Inflammatory macrophage treated with lipopolysaccharide for 1 hour (primary cell): ENCODE measurements around the gene CLEC4M.

Experiments
- DNase-seq, 2 donors: peaks; one replicate each; pipeline ENCODE4 v3.0.0-alpha.2; 2020 to 2022

The CLEC4M gene, protein sequence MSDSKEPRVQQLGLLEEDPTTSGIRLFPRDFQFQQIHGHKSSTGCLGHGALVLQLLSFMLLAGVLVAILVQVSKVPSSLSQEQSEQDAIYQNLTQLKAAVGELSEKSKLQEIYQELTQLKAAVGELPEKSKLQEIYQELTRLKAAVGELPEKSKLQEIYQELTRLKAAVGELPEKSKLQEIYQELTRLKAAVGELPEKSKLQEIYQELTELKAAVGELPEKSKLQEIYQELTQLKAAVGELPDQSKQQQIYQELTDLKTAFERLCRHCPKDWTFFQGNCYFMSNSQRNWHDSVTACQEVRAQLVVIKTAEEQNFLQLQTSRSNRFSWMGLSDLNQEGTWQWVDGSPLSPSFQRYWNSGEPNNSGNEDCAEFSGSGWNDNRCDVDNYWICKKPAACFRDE

DNA sequence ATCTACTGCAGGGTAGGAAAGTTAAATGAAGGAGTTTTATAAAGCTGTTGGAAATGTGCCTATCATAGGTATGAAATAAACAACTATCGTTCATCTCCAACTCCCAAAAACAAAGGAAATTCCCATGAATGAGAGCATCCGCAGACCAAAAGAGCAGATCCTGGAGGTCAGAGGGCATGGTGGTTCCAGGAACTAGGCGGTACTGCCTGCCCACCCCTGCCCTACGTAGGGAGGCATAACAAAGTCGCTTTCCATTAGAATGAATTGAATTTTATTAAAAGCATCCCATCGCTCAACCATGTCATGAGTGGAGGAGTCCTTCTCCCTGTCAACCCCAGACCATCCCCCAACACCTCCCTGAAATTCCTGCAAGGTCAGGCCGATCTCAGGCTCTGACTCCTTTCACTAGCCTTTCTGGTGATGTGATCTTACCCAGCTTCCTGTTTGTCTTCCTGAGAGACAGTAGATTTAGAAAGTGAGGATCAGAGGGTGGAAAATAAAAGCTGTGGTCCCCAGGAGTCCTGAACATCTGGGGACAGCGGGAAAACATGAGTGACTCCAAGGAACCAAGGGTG, at the start of gene CLEC4M:
Gene CLEC4M, plus strand, starts transcription at position 525 of the 575 bp plus-strand sequence. Its CDS starts 24 bp downstream, at position 549.
- no peak for DNase-seq

DNA sequence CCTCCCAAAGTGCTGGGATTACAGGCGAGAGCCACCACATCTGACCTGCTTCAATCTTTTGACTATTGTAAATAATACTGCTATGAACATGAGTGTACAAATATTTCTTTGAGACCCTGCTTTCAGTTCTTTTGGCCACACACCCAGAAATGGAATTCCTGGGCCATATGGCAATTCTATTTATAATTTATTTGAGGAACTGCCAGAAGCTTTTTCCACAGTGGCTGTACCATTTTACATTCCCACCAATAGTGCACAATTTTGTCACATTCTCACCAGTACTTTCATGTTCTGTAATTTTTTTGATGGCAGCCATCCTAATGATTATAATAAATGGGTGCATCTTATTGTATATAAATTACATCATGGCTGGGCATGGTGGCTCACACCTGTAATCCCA, 47.4 kb upstream of the CLEC4M start:
- DNase-seq = no peak

DNA sequence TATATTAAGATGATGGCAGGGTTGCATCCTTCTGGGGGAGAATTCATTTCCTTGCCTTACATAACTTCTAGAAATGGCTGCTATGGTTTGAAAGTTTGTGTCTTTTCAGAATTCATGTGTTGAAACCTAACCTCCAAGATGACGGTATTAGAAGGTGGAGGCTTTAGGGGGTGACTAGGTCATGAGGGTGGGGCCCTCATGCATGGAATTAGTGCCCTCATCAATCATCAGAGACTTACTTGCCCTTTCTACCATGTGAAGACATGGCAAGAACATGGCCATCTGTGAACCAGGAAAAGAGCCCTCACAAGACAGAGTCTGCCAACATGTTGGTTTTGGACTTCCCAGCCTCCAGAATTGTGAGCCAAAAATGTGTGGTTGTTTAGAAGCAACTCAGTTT, 46.3 kb upstream of the CLEC4M start:
- DNase-seq = no peak

DNA sequence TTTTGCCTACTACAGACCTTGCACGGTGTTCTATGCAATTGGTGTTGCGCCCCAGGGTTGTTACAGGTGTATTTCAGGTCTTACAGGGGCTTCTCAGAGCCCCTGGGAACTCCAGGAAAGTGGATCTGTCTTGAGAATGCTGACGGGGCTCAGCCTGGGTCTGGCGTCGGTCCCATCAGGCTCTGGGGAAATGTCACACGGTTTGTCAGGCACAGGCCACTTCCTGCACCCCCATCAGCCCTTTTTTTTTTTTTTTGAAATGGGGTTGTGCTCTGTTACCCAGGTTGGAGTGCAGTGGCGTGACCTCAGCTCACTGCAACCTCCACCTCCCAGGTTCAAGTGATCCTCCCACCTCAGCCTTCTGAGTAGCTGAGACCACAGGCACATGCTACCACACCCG, 44.4 kb upstream of the CLEC4M start:
- DNase-seq = no peak

DNA sequence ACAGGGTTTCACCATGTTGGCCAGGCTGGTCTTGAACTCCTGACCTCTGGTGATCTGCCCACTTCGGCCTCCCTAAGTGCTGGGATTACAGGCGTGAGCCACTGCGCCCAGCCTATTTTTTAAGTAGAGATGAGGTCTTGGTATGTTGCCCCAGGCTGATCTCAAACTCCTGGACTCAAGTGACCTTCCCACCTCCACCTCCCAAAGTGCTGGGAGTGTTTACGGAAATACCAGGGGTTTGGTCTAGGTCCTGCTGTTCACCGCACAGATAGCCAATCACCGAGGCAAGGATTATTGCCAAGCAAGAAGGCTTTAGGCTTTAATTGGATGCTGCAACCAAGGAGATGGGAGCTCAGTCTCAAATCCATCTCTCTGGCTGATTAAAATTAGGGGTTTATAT, 42.7 kb upstream of the CLEC4M start:
- DNase-seq = no peak

DNA sequence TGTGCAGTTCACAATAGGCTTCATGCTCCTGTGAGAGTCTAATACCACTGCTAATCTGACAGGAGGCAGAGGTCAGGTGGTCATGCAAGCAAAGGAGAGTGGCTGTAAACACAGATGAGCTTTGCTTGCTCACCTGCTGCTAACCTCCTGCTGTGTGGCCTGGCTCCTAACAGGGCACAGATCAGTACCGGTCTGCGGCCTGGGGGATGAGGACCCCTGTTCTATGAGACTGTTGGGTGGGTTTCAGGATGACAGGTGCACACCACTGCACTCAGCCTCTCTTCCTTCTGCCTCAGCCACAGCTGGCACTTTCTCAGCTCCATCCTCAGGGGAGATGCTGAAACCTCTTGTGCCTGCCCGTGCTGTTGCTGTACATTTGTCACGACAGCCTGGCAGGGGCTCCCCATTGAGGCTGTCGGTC, 40.8 kb upstream of the CLEC4M start:
- DNase-seq = no peak

DNA sequence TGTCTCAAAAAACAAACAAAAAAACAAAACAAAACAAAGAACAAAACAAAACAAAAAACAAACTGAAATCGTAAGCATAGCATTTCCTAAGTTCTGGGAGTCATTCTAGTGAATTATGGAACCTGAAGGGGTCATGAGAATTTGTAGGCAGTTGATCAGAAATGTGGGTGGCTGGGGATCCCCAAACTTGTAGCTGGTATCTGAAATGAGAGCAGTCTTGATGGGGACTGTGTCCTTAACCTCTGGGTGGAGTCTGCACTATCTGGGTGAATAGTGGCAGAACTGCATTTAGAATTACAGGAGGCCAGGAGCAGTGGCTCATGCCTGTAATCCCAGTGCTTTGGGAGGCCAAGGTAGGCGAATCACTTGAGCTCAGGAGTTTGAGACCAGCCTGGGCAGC, 37.3 kb upstream of the CLEC4M start:
- DNase-seq = peak in 1 of 2 donors; percentile 40

DNA sequence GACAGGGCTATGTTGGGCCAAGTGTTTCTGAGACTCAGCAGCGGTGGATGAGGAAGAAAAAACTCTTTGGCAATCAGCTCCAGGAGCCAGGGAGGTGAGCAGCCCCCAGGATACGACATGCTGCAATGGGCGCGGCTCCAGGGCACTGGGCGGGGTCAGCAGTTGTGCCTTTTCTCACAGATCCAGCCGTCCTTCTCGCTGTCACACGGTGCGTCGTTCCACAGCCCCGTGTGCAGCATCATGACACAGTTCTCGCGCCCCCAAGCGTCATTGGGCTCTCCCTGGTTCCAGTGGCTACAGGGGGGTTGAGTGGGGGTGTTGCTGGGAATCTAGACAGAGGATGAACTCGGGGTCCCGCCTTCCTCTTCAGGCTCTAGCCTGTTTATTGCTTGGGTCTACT, 33.8 kb upstream of the CLEC4M start:
- DNase-seq = no peak

DNA sequence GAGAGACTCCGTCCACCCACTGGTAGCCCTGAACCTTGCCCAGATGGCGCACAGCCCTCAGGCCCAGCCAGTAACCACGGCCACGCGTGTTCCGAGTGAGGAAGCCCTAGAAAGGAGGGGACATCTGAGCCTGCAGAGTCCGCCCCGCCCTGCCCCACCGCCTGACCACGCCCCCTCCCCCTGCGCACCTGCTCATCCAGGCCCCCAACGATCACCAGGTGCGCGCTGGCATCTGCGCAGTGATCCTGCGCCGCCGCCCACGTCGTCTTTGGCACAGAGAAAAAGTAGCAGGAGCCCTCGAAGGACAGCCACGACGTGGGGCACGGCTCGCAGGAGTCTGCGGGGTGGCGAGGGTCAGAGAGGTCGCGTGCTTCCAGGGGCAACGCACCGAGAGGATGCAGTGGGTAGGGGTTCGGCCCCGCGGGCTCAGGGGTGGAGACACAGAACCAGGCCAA, 33.2 kb upstream of the CLEC4M start:
- no peak for DNase-seq

DNA sequence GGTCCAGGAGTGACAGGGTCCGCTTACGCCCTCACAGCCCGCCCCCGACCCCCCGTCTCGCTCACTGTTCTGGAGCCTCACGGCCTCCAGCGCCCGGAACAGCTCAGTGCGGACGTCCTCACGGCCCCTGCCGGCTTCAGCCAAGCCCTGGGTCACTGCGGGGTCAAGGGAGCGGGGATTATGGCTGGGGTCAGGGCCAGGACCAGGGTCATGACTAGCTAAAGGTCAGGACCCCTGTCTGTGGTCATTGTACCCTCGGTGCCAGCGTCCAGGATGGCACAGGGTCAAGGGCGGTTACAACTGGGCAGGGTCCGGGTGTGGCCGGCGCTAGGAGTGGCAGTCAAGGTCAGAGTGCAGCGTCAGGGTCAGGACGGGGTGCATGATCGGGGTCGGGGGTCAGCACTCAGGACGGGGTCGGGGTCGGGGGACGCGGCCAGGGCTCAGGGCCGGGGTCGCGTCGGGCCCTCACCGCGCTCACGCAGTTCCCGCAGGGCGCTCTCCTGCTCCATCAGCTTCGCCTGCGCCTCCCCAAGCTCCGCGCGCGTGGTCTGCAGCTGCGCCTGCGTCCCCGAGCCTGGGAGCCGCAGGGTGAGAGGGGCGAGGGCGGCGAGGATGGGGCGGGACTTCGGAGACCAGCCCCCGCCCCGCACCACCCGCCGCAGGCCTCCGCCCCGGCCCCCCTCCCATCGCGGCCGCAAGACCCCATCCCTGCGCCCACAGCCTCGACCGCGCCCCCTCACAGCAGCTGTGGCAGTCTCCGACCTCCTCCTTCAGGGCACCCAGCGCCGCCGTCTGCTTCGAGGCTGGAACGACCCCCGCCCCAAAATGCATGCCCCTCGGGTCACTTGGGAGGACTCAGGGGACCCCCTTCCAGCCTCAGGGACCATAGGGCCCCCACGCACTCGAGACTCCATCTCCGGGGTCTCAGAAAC, 32.5 kb upstream of the CLEC4M start:
- DNase-seq = no peak

DNA sequence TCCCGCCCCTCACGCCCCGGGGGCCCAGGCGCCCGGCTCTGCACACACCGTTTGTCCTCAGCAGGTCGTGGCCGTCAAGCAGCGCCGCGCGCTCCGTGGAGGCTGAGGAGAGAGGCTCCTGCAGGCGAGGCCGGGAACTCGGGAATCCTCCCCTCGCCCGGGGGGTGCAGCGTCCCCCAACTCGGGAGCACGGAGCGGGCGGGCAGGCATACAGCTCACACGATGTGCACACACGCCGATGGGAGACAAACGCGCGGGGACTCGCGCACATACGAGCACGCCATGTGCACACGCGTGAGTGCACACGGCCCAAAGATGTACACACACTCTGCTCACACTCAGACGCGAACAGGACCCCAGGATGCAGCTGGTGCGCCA, 31.8 kb upstream of the CLEC4M start:
- DNase-seq = no peak

DNA sequence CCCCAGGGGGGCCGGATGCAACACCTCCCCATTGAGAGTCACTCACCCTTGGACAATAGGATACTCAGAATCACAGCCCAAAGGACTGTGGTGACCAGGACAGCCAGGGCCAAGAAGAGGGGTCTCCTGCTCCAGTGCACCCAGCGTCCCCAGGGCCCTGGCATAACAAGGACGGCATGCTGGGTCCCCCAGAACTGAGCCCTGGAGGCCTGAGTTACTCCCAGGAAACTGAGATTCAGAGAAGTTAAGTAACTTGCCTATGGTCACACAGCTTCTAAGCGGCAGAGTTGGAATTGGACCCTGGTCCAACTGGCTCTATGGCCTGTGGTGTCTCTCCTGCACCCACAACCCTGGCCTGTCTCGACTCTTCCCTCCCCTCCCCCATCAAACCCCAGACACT, 31.4 kb upstream of the CLEC4M start:
- DNase-seq = no peak

DNA sequence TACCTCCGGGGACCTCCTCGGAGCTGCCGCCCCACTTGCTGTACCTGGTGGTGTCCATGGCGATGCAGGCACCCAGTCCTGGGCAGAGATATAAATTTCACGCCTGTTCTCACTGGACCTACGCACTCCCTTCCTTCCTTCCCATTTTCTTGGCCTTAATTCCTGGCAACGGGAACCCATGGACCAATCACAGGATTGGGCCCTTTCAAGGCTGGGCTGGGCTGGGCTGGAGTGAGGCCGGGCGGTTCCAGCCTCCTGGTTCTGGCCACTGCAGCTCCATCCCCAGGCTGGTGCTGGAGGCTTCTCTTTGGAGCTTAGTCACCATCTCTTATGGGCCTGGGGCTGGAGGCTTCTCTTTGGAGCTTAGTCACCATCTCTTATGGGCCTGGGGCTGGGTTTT, 31.0 kb upstream of the CLEC4M start, which contains the start of gene CLEC4G:
Gene CLEC4G, minus strand, starts transcription at position 66 of the 400 bp plus-strand sequence. Its CDS starts 8 bp downstream, at position 58.
- DNase-seq = no peak

DNA sequence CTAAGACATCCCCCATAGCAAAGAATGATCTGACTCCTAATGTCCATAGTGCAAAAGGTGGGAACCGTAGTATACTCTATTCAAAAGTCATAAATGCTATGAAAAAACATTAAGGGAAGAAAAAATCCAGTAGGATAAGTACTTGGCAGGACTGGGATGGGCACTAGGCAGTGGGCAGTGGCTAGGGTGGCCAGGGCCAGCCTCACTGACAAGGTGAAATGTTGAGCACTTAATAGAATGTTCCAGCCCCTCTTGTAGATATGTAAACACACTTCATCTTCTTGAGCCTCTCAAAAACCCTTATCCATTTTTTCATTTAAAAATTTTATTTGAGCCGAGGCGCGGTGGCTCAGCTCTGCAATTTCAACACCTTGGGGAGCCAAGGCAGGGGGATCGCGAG, 29.7 kb upstream of the CLEC4M start:
- no peak for DNase-seq

DNA sequence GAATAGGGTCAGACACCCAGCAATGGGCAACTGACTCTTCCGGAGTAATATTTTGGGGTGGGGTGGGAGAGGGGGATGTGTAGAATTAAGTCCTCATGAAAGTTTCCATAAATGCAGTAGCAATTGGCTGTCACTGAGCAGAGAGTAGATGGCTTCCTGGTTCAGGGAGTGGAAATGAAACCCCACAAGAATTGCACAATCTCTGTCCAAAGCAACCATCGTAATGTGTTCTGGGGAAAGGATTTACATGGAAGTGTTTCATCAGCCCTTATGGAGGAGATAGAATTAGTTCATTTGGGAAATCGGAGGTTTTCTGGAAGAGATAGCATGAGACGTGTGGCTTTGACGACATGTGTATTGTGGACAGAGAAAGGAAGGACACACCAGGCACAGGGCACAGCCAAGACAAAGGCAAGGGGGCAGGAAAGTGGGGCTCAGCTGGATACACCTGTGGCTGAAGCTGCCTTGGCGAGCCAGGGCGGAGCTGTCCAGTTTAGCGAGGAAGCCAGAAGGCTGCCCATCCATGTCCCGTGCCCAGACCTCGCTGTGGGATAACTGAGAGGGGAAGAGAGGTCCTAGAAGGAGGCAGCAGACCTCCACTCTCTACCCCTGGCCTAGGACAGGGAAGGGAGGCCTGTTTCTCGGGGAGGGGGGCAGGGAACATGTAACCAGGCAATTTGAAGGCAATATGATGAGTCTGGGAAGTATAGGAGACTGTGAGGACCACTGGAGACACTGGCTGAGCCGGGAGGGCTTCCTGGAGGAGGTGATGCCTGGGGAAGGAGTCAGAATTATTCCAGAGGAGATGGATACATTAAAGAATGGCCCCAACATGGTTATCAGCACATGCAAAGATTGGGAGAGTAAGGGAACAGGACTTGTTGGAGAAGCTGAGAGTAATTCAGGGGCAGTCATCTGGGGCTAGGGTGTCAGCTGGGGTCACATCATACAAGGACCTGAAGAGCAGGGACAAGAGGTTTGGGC, 28.5 kb upstream of the CLEC4M start:
- DNase-seq = peak; percentile 91 to 92

DNA sequence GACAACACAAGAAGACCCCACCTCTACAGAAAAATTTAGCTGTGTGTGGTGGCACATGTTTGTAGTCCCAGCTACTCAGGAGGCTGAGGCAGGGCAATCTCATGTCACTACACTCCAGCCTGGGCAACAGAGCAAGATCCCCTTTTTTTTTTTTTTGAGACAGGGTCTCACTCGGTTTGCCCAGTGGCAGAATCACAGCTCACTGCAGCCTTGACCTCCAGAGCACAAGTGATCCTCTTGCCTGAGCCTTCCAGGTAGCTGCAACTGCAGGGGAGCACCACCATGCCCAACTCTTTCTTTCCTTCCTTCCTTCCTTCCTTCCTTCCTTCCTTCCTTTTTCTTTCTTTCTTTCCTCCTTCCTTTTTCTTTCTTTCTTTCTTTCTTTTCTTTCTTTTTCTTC, 26.9 kb upstream of the CLEC4M start:
- no peak for DNase-seq

DNA sequence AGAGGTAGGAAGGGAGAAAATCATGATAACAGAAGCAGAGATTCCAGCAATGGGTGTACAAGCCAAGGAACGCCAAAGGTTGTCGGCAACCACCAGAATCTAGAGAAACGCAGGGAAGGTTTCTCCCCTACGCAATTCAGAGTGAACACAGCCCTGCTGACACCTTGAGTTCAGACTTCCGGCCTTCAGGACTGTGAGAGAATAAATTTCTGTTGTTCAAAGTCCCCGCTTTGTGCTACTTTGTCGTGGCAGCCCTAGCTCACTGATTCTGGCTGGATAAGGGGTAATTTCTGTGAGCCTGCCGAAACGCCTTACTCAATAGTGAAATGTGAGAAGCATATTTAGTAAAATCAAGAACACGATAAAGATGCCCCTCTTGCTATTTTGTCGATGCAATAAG, 25.8 kb upstream of the CLEC4M start:
- no peak for DNase-seq

DNA sequence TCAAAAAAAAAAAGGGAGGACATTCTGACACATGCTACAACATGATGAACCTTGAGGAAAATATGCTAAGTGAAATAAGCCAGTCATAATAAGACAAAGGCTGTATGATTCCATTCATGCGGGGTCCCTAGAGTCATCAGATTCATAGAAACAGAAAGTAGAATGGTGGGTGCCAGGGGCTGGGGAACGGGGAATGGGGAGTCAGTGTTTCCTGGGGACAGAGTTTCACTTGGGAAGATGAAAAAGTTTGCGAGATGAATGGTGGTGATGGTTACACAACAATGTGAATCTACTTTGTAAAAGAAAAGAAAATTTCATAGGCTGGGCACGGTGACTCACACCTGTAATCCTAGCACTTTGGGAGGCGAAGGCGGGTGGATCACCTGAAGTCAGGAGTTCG, 25.0 kb upstream of the CLEC4M start:
- no peak for DNase-seq

DNA sequence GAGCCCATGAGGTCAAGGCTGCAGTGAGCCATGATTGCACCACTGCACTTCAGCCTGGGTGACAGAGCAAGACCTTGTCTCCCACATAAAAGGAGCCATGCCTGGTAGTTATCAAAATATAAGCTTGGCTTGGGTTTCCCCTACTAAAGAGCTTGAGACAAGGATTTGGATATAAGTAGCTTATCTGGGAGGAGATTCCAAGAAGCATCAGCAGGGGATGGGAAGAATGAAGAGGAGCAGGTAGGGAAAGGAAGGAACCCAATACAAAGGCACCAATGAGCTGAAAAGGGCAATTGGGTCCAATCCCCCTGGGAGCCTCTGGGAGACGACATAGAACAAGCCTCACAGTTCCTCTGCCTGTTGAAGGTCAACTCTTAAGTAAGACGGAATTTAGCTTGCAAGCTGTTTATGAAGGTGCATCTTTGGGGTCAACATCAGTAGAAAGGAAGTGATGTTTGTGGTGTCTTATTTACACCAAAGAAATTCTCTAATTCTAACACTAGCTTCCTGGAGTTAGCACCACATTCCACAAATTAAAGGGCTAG, 23.8 kb upstream of the CLEC4M start:
- no peak for DNase-seq

DNA sequence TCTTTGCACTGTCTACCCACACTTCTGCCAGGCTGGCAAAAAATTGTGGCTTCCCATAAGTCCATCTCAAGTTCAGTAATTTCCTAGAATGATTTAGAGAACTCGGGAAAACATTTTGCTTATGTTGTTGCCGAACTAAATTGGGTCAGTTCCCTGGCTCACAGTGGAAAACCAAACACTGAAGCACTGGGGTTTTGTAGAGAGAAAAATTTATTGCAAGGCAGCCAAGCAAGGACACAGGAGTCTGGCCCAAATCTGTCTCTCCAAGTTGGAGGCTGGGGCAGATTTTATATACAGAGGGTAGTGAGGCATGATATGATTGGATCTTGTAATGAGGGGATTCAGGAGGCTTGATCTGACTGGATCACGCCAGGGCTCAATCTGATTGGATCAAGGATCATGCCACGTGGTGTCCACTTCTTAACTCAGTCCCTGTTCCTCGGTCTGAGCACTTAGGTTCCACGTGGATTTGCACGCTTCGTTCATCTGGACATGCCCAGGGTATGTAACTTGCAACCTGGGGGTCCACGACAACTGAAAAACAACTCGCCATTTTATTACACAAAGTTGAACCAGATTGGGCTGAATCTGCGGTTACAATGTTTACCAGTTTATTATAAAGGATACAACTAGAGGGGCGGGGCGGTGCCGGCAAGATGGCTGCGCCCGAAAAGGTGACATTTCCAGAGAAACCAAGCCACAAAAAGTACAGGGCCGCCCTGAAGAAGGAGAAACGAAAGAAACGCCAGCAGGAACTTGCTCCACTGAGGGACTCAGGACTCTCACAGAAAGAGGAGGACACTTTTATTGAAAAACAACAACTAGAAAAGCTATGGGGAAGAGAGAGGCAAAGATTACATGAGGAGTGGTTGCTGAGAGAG, 23.0 kb upstream of the CLEC4M start:
- DNase-seq = peak in 1 of 2 donors; percentile 18

DNA sequence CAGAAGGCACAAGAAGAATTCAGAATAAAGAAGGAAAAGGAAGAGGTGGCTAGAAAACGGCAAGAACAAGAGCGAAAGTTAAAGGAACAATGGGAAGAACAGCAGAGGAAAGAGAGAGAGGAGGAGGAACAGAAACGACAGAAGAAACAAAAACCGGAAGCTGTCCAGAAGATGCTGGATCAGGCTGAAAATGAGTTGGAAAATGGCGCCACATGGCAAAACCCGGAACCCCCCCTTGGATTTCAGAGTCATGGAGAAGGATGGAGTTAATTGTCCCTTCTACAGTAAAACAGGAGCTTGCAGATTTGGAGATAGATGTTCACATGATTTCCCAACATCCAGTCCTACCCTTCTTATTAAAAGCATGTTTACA, 22.4 kb upstream of the CLEC4M start:
- DNase-seq = no peak
